Measurements from ENCODE around the gene PEA15.

- TF ChIP-seq JUN (CRISPR knock-in tag; IDR thresholded peaks at IDR 0.05) (no peak), FOXJ3 (CRISPR knock-in tag; IDR thresholded peaks at IDR 0.05; ENCODE audit: borderline replicate concordance) (no peak), CBFB (CRISPR knock-in tag; IDR thresholded peaks at IDR 0.05; ENCODE audit: low read depth) (no peak), ATF2 (CRISPR knock-in tag; IDR thresholded peaks at IDR 0.05; ENCODE audit: borderline replicate concordance, low read depth) (no peak), NR3C1 (CRISPR knock-in tag; conservative IDR thresholded peaks at IDR 0.05; ENCODE audit: low read depth) (no peak), TEAD4 (CRISPR knock-in tag; IDR thresholded peaks at IDR 0.05) (no peak), ZNF219 (CRISPR knock-in tag; IDR thresholded peaks at IDR 0.05; ENCODE audit: borderline replicate concordance) (no peak), KAT7 (CRISPR knock-in tag; IDR thresholded peaks at IDR 0.05; ENCODE audit: borderline replicate concordance) (no peak)
- TF ChIP-seq, protein P1, sequence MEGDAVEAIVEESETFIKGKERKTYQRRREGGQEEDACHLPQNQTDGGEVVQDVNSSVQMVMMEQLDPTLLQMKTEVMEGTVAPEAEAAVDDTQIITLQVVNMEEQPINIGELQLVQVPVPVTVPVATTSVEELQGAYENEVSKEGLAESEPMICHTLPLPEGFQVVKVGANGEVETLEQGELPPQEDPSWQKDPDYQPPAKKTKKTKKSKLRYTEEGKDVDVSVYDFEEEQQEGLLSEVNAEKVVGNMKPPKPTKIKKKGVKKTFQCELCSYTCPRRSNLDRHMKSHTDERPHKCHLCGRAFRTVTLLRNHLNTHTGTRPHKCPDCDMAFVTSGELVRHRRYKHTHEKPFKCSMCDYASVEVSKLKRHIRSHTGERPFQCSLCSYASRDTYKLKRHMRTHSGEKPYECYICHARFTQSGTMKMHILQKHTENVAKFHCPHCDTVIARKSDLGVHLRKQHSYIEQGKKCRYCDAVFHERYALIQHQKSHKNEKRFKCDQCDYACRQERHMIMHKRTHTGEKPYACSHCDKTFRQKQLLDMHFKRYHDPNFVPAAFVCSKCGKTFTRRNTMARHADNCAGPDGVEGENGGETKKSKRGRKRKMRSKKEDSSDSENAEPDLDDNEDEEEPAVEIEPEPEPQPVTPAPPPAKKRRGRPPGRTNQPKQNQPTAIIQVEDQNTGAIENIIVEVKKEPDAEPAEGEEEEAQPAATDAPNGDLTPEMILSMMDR (IDR thresholded peaks at IDR 0.05) = no peak
- TF ChIP-seq, protein P2, sequence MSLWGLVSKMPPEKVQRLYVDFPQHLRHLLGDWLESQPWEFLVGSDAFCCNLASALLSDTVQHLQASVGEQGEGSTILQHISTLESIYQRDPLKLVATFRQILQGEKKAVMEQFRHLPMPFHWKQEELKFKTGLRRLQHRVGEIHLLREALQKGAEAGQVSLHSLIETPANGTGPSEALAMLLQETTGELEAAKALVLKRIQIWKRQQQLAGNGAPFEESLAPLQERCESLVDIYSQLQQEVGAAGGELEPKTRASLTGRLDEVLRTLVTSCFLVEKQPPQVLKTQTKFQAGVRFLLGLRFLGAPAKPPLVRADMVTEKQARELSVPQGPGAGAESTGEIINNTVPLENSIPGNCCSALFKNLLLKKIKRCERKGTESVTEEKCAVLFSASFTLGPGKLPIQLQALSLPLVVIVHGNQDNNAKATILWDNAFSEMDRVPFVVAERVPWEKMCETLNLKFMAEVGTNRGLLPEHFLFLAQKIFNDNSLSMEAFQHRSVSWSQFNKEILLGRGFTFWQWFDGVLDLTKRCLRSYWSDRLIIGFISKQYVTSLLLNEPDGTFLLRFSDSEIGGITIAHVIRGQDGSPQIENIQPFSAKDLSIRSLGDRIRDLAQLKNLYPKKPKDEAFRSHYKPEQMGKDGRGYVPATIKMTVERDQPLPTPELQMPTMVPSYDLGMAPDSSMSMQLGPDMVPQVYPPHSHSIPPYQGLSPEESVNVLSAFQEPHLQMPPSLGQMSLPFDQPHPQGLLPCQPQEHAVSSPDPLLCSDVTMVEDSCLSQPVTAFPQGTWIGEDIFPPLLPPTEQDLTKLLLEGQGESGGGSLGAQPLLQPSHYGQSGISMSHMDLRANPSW (CRISPR knock-in tag; conservative IDR thresholded peaks at IDR 0.05; ENCODE audit: low read depth) = no peak
- TF ChIP-seq, protein P3, sequence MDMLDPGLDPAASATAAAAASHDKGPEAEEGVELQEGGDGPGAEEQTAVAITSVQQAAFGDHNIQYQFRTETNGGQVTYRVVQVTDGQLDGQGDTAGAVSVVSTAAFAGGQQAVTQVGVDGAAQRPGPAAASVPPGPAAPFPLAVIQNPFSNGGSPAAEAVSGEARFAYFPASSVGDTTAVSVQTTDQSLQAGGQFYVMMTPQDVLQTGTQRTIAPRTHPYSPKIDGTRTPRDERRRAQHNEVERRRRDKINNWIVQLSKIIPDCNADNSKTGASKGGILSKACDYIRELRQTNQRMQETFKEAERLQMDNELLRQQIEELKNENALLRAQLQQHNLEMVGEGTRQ (CRISPR knock-in tag; IDR thresholded peaks at IDR 0.05) = no peak
- TF ChIP-seq, protein P4, sequence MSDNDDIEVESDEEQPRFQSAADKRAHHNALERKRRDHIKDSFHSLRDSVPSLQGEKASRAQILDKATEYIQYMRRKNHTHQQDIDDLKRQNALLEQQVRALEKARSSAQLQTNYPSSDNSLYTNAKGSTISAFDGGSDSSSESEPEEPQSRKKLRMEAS (CRISPR knock-in tag; IDR thresholded peaks at IDR 0.05) = no peak
- TF ChIP-seq, protein P5, sequence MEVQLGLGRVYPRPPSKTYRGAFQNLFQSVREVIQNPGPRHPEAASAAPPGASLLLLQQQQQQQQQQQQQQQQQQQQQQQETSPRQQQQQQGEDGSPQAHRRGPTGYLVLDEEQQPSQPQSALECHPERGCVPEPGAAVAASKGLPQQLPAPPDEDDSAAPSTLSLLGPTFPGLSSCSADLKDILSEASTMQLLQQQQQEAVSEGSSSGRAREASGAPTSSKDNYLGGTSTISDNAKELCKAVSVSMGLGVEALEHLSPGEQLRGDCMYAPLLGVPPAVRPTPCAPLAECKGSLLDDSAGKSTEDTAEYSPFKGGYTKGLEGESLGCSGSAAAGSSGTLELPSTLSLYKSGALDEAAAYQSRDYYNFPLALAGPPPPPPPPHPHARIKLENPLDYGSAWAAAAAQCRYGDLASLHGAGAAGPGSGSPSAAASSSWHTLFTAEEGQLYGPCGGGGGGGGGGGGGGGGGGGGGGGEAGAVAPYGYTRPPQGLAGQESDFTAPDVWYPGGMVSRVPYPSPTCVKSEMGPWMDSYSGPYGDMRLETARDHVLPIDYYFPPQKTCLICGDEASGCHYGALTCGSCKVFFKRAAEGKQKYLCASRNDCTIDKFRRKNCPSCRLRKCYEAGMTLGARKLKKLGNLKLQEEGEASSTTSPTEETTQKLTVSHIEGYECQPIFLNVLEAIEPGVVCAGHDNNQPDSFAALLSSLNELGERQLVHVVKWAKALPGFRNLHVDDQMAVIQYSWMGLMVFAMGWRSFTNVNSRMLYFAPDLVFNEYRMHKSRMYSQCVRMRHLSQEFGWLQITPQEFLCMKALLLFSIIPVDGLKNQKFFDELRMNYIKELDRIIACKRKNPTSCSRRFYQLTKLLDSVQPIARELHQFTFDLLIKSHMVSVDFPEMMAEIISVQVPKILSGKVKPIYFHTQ (CRISPR knock-in tag; IDR thresholded peaks at IDR 0.05) = no peak
- TF ChIP-seq, protein P6, sequence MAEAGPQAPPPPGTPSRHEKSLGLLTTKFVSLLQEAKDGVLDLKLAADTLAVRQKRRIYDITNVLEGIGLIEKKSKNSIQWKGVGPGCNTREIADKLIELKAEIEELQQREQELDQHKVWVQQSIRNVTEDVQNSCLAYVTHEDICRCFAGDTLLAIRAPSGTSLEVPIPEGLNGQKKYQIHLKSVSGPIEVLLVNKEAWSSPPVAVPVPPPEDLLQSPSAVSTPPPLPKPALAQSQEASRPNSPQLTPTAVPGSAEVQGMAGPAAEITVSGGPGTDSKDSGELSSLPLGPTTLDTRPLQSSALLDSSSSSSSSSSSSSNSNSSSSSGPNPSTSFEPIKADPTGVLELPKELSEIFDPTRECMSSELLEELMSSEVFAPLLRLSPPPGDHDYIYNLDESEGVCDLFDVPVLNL (CRISPR knock-in tag; IDR thresholded peaks at IDR 0.05; ENCODE audit: borderline replicate concordance, low read depth) = no peak
Observed at GRCh38 chr1:160179336-160179735, 25.8 kb upstream of the PEA15 start.
